Naive B cell (primary cell): Measurements from ENCODE around the gene AOC2. TPM values are rescaled to one million over a fixed set of nuclear protein-coding genes. Genes with fewer than 3 reads are reported as not detected.
"Not testable (repeated sequence)": the region's sequence is repeated elsewhere in the genome, so short reads cannot be mapped to it uniquely, and the experiment has no call there.

Source experiments
- ATAC-seq, 2 donors: fragments of 150-1000 bp; cut with Tn5 transposase; 2 replicates each; pipeline ENCODE4 v1.10.0; 2021; ENCODE audit warnings: low read depth in 2 of 2, mild to moderate bottlenecking in 2 of 2, moderate library complexity in 2 of 2
- DNase-seq: peaks from one replicate; pipeline ENCODE4 v3.0.0; 2022
- H3K27ac Mint-ChIP-seq, 6 donors: one replicate each; pipeline ENCODE4 v1.8.0; 2020 to 2022; ENCODE audit warnings: mild to moderate bottlenecking in 6 of 6, mixed read lengths in 6 of 6, moderate library complexity in 5 of 6, inconsistent platforms in 2 of 6
- H3K27me3 Mint-ChIP-seq, 3 donors: one replicate each; pipeline ENCODE4 v1.8.0; 2021 to 2022; ENCODE audit warnings: mixed read lengths in 3 of 3, mild to moderate bottlenecking in 1 of 3
- H3K36me3 Mint-ChIP-seq, 2 donors: one replicate each; pipeline ENCODE4 v1.8.0; 2020 to 2022; ENCODE audit warnings: mixed read lengths in 2 of 2, inconsistent platforms in 1 of 2, mild to moderate bottlenecking in 1 of 2
- H3K4me1 Mint-ChIP-seq, 3 donors: one replicate each; pipeline ENCODE4 v1.8.0; 2020 to 2022; ENCODE audit warnings: mixed read lengths in 3 of 3, inconsistent platforms in 1 of 3, mild to moderate bottlenecking in 1 of 3, moderate library complexity in 1 of 3
- H3K4me3 Mint-ChIP-seq, 8 donors: one replicate each; pipeline ENCODE4 v1.8.0; 2020 to 2022; ENCODE audit warnings: mild to moderate bottlenecking in 8 of 8, mixed read lengths in 8 of 8, moderate library complexity in 8 of 8, inconsistent platforms in 2 of 8
- H3K9me3 Mint-ChIP-seq, 7 donors: one replicate each; pipeline ENCODE4 v1.8.0; 2020 to 2022; ENCODE audit warnings: mixed read lengths in 7 of 7, mild to moderate bottlenecking in 5 of 7, inconsistent platforms in 2 of 7, moderate library complexity in 1 of 7
- polyA plus RNA-seq, 6 donors: library from polyadenylated mRNA; unstranded; fragments of 300-500 nt; fragmentation: Illumina TruSeq; gene quantifications; one replicate each; pipeline ENCODE4 v1.2.3, GENCODE V29; 2021; ENCODE audit warnings: low read depth in 6 of 6

Gene AOC2
- polyA plus RNA-seq, 6 donors from 2014 or later, result 0.24 to 0.43 TPM; not detected in 4

DNA sequence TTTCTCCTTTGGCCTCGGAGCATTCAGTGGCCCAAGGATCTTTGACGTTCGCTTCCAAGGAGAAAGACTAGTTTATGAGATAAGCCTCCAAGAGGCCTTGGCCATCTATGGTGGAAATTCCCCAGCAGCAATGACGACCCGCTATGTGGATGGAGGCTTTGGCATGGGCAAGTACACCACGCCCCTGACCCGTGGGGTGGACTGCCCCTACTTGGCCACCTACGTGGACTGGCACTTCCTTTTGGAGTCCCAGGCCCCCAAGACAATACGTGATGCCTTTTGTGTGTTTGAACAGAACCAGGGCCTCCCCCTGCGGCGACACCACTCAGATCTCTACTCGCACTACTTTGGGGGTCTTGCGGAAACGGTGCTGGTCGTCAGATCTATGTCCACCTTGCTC is 8.0 kb downstream of the AOC2 start:
- Mint-ChIP-seq H3K4me3 (no peak overlapping the region), H3K27me3 (peaks cover 0 to 6% (median 6%) of the 10 kb centered on the region in 3 donors), H3K4me1 (peaks cover 0 to 3% (median under 1%) of the 10 kb centered on the region in 3 donors), H3K9me3 (no peaks in the 10 kb centered on the region), H3K27ac (no peak overlapping the region), H3K36me3 (no peaks in the 10 kb centered on the region)
- DNase-seq (no peak), ATAC-seq (no peak)

DNA sequence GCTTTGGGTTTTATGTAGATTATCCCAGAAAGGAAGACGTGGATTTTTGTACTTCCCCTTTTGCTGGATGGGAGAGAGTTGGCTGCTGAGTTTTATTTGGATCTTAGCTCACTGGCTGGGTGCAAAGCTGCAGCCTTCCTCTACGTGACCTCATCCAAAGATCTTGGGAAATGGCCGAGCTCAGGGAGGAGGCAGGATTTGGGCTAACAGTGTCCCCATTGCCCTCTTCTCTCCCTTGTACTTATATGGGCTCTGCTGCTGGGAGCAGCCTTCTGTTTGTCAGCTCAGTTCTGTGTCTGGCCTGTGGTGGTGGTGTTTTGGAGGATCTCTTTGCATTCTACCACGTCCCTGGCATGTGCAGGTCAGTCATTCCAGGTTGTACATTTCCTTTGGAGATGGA is 8.6 kb downstream of the AOC2 start:
- H3K27ac Mint-ChIP-seq, result no peak overlapping the region
- ATAC-seq (no peak), DNase-seq (no peak)
- H3K4me3 Mint-ChIP-seq, result no peak overlapping the region
- no peaks in the 10 kb centered on the region for H3K36me3 Mint-ChIP-seq
- peaks cover 0 to 6% (median 6%) of the 10 kb centered on the region in 3 donors for H3K27me3 Mint-ChIP-seq
- no peaks in the 10 kb centered on the region for H3K9me3 Mint-ChIP-seq
- peaks cover 0 to 3% (median 0%) of the 10 kb centered on the region in 3 donors for H3K4me1 Mint-ChIP-seq

DNA sequence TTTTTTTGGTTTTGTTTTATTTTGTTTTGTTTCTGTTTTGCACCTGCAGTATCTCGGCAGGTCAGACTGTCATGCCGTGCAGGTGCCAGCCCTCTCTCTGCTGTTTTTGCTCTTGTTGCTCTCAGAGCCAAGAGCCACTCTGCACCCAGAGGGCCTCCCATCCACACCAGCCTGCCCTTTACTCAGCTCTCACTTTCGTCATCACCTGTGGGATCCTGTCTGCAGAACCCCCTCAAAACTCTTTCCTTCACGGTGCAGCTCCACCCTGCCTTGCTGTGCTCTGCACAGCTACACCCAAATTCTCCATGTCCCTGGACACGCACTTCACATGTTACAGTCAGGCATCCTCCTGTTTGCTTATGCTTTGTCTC is 9.2 kb downstream of the AOC2 start:
- peak overlapping the region in 1 of 6 donors; percentile 25 for H3K27ac Mint-ChIP-seq
- peaks cover 0 to 6% (median 6%) of the 10 kb centered on the region in 3 donors for H3K27me3 Mint-ChIP-seq
- H3K9me3 Mint-ChIP-seq, result no peaks in the 10 kb centered on the region
- no peaks in the 10 kb centered on the region for H3K36me3 Mint-ChIP-seq
- ATAC-seq (no peak), DNase-seq (no peak)
- H3K4me1 Mint-ChIP-seq, result peaks cover 0 to 3% (median 0%) of the 10 kb centered on the region in 3 donors
- H3K4me3 Mint-ChIP-seq, result peak overlapping the region in 1 of 8 donors; percentile 38

DNA sequence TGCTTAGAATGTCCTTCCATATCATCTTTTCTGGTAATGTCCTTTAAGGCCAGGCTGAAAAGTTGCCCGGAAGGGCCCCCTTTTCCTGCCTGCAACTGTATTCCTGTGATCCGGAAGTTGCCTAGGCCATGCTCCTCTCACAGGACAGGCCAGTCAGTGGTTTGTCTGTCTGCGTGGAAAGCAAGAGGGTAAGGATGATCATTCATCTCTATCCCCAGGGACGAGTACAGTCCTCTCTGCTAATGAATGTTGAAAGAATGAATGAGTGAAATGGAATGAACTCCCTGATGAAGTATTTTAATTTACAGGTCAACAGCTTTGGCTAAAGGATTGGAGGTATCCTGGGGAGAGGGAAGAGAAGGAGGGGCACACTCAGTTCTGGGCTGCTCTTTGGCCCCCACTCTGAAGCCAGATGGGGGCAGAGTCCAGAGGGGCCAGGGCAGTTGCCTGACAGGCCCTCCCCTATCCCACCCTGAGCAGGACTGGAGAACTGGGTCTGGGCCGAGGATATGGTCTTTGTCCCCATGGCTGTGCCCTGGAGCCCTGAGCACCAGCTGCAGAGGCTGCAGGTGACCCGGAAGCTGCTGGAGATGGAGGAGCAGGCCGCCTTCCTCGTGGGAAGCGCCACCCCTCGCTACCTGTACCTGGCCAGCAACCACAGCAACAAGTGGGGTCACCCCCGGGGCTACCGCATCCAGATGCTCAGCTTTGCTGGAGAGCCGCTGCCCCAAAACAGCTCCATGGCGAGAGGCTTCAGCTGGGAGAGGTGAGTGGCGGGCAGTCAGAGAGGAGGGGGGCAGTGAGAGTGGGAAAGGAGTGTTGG is 9.8 kb downstream of the AOC2 start:
- peaks cover 0 to 3% (median 0%) of the 10 kb centered on the region in 3 donors for H3K4me1 Mint-ChIP-seq
- H3K9me3 Mint-ChIP-seq, result no peaks in the 10 kb centered on the region
- H3K4me3 Mint-ChIP-seq, result peak overlapping the region in 1 of 8 donors; percentile 38
- peaks cover 0 to 6% (median 6%) of the 10 kb centered on the region in 3 donors for H3K27me3 Mint-ChIP-seq
- H3K36me3 Mint-ChIP-seq, result no peaks in the 10 kb centered on the region
- DNase-seq (no peak), ATAC-seq (no peak)
- H3K27ac Mint-ChIP-seq, result peak overlapping the region in 1 of 6 donors; percentile 25

DNA sequence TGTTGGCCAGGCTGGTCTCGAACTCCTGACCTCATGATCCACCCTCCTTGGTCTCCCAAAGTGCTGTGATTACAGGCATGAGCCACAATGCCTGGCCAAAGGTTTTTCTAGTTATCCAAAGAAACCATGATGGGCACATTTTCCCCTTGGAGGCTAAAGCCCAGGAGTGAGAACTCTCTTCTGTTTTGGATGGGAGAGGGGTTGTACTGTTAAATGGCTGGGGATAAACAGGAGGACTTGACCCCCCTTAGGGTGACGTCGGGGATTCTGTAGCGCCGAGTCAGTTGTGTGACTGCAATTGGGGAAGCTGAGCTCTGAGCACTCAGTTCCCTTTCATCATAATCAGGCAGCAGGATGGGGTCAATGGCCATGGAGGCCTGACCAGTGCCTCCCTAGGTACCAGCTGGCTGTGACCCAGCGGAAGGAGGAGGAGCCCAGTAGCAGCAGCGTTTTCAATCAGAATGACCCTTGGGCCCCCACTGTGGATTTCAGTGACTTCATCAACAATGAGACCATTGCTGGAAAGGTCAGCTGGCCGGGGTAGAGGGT is 10.7 kb downstream of the AOC2 start:
- H3K4me1 Mint-ChIP-seq, result peaks cover 0 to 3% (median 0%) of the 10 kb centered on the region in 3 donors

DNA sequence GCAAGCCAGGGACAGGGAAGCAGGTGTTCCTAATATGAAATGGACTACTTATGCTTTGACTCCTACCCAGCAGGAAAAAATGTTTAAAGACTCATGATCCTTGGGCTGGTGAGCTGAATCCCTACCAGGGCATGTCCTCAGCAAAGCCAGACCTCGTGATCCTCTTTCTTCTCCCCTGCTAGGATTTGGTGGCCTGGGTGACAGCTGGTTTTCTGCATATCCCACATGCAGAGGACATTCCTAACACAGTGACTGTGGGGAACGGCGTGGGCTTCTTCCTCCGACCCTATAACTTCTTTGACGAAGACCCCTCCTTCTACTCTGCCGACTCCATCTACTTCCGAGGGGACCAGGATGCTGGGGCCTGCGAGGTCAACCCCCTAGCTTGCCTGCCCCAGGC is 11.7 kb downstream of the AOC2 start:
- not testable (repeated sequence) for H3K27ac Mint-ChIP-seq, ATAC-seq, H3K9me3 Mint-ChIP-seq, DNase-seq, H3K4me1 Mint-ChIP-seq, H3K4me3 Mint-ChIP-seq, H3K36me3 Mint-ChIP-seq, H3K27me3 Mint-ChIP-seq

More for the DNA sequence above, 10.7 kb downstream of the AOC2 start:
- no peaks in the 10 kb centered on the region for H3K36me3 Mint-ChIP-seq
- no peak overlapping the region for H3K27ac Mint-ChIP-seq
- DNase-seq (no peak), ATAC-seq (no peak)
- no peak overlapping the region for H3K4me3 Mint-ChIP-seq
- H3K9me3 Mint-ChIP-seq, result no peaks in the 10 kb centered on the region
- peaks cover 0 to 6% (median 6%) of the 10 kb centered on the region in 3 donors for H3K27me3 Mint-ChIP-seq

DNA sequence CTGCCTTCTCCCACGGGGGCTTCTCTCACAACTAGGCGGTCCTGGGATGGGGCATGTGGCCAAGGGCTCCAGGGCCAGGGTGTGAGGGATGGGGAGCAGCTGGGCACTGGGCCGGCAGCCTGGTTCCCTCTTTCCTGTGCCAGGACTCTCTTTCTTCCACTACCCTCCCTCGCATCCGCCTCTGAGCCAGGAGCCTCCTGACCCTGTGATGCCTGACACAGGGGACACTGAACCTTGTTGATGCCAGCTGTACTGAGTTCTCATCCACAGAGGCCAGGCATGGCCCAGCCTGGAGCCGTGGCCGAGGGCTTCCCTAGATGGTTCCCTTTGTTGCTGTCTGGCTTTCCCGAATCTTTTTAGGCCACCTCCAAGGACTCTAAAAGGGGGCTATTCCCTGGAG is 12.1 kb downstream of the AOC2 start:
- not testable (repeated sequence) for DNase-seq, ATAC-seq, H3K9me3 Mint-ChIP-seq, H3K4me1 Mint-ChIP-seq, H3K36me3 Mint-ChIP-seq, H3K27me3 Mint-ChIP-seq, H3K4me3 Mint-ChIP-seq
- H3K27ac Mint-ChIP-seq, result peak overlapping the region in 1 of 6 donors; percentile 47

DNA sequence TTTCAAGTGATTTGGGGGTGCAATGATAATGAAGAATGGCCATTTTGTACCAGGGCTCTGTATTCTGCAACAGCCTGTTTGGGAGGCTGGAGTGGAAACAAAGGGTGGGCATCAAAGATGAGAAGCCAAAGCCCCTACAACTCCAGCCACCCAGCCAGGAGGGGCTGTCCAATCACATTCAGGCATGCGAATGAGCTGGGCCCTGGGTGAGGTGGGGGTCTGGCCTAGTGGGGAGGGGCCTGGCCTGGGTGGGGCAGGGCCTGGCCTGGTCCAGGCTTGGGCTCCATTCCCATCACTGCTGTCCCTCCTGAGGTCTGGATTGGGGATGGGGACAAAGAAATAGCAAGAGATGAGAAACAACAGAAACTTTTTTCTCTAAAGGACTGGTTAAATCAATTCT is 13.0 kb downstream of the AOC2 start:
- H3K9me3 Mint-ChIP-seq, result no peaks in the 10 kb centered on the region
- no peak for DNase-seq
- H3K36me3 Mint-ChIP-seq, result no peaks in the 10 kb centered on the region
- no peak for ATAC-seq
- peaks cover 0 to 3% (median 0%) of the 10 kb centered on the region in 3 donors for H3K4me1 Mint-ChIP-seq
- H3K4me3 Mint-ChIP-seq, result no peak overlapping the region
- H3K27me3 Mint-ChIP-seq, result peaks cover 0 to 6% (median 6%) of the 10 kb centered on the region in 3 donors
- no peak overlapping the region for H3K27ac Mint-ChIP-seq

DNA sequence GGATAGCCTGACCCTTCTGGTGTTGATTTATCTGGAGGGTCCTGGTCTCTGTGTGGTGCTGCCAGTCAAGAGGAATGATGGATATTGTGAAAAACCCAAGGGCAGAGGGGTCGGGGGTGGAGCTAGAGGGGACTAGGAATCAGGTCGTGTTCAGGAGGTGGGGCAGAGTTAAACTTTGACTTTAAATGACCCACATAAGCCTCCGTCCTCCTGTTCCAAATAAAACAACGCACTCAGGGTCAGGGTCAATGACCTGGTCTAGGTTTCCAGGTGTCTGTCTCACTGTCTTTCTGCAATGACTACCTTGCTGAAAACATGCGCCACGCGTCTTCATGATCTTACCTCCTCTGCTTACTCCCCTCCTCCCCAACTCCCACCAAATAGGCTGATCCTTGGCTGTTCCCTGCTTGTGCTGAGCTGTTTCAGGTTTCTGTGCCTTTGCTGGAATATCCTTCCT is 21.3 kb downstream of the AOC2 start:
- H3K9me3 Mint-ChIP-seq, result peaks cover 0 to 6% (median 2%) of the 10 kb centered on the region in 7 donors
- DNase-seq, result no peak
- no peaks in the 10 kb centered on the region for H3K4me1 Mint-ChIP-seq
- no peaks in the 10 kb centered on the region for H3K36me3 Mint-ChIP-seq
- ATAC-seq, result no peak
- H3K27me3 Mint-ChIP-seq, result peaks cover 4 to 45% (median 33%) of the 10 kb centered on the region in 3 donors
- peak overlapping the region in 1 of 8 donors; percentile 52 for H3K4me3 Mint-ChIP-seq
- no peak overlapping the region for H3K27ac Mint-ChIP-seq

DNA sequence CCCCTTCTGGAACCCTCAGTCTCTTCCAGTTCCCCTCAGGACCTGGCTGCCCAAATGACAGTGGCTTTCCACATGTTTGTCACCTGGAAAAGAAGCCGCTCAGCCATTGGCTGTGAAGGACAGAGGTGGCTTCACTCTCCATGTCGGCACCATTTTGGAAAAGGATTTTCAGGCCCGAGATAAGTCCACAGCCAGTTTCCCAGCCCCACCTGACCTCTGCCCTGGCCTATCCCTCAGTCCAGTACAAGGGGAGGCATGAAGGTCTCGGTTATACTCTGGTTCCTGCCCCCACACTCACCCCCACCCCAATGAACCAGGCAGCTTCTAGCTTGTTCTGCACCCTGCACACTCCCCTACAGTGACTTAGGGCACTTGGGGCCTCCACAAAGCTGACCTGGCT is 21.8 kb downstream of the AOC2 start:
- Mint-ChIP-seq H3K27ac (no peak overlapping the region), H3K4me1 (no peaks in the 10 kb centered on the region), H3K27me3 (peaks cover 4 to 45% (median 36%) of the 10 kb centered on the region in 3 donors), H3K4me3 (peak overlapping the region in 1 of 8 donors; percentile 9), H3K36me3 (no peaks in the 10 kb centered on the region), H3K9me3 (peaks cover 0 to 10% (median 2%) of the 10 kb centered on the region in 7 donors)
- DNase-seq, result no peak
- no peak for ATAC-seq

DNA sequence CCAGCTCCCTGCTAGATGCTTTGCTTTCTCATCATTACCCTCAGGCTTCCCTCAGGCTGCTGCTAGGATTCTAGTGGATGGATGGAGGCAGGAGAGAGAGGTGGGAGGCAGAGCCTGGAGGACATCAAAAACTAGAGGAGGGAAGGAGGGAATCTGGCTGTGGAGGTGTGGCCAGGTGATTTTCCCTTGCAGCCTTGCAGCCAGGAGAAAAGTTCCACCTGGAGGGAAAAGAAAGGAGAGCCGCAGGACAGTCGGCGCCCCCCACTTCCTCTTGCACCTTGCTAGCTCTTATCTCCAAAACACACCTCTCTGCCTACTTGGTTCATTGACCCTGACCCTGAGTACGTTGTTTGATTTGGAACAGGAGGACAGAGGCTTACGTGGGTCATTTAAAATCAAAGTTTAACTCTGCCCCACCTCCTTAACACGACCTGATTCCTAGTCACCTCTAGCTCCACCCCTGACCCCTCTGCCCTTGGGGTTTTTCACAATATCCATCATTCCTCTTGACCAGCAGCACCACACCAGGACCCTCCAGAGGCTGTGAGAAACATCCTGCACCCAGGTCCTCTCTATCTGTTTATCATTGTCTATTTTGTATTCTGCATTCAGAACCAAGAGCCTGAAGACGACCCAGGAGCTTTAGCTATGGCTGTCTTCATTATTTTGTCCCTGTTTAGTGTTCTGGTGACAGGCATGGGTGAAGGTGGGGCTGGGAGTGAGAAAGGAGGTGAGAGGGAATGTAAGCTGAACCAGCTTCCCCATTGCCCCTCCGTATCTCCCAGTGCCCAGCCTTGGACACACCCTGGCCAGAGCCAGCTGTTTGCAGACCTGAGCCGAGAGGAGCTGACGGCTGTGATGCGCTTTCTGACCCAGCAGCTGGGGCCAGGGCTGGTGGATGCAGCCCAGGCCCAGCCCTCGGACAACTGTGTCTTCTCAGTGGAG is 22.5 kb downstream of the AOC2 start:
- H3K36me3 Mint-ChIP-seq, result peaks cover 0 to 7% of the 10 kb centered on the region in 2 donors
- peak overlapping the region in 1 of 6 donors; percentile 12 for H3K27ac Mint-ChIP-seq
- H3K27me3 Mint-ChIP-seq, result peaks cover 9 to 52% (median 43%) of the 10 kb centered on the region in 3 donors
- H3K4me1 Mint-ChIP-seq, result no peaks in the 10 kb centered on the region
- no peak overlapping the region for H3K4me3 Mint-ChIP-seq
- no peak for DNase-seq
- ATAC-seq, result no peak
- peaks cover 0 to 12% (median 2%) of the 10 kb centered on the region in 7 donors for H3K9me3 Mint-ChIP-seq

DNA sequence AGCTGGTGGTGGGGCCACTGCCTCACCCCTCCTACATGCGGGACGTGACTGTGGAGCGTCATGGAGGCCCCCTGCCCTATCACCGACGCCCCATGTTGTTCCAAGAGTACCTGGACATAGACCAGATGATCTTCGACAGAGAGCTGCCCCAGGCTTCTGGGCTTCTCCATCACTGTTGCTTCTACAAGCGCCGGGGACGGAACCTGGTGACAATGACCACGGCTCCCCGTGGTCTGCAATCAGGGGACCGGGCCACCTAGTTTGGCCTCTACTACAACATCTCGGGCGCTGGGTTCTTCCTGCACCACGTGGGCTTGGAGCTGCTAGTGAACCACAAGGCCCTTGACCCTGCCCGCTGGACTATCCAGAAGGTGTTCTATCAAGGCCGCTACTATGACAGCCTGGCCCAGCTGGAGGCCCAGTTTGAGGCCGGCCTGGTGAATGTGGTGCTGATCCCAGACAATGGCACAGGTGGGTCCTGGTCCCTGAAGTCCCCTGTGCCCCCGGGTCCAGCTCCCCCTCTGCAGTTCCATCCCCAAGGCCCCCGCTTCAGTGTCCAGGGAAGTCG is 23.4 kb downstream of the AOC2 start:
- not testable (repeated sequence) for ATAC-seq, H3K4me3 Mint-ChIP-seq, H3K36me3 Mint-ChIP-seq, H3K4me1 Mint-ChIP-seq, H3K27ac Mint-ChIP-seq, DNase-seq
- Mint-ChIP-seq H3K9me3 (peaks cover 0 to 12% (median 2%) of the 10 kb centered on the region in 7 donors), H3K27me3 (peaks cover 9 to 53% (median 48%) of the 10 kb centered on the region in 3 donors)

DNA sequence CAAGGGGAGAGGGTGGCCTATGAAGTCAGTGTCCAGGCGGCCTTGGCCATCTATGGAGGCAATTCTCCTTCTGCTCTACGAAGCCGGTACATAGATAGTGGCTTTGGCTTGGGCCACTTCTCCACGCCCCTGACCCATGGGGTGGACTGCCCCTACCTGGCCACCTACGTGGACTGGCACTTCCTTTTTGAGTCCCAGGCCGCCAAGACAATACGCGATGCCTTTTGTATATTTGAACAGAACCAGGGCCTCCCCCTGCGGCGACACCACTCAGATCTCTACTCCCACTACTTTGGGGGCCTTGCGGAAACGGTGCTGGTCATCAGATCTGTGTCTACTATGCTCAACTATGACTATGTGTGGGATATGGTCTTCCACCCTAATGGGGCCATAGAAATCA is 24.0 kb downstream of the AOC2 start:
- H3K4me3 Mint-ChIP-seq, result peak overlapping the region in 1 of 8 donors; percentile 63
- no peak overlapping the region for H3K27ac Mint-ChIP-seq

More for the DNA sequence above, 24.0 kb downstream of the AOC2 start:
- ATAC-seq, result no peak
- Mint-ChIP-seq H3K27me3 (peaks cover 9 to 56% (median 53%) of the 10 kb centered on the region in 3 donors), H3K9me3 (peaks cover 0 to 12% (median 2%) of the 10 kb centered on the region in 7 donors), H3K36me3 (peaks cover 0 to 7% of the 10 kb centered on the region in 2 donors), H3K4me1 (no peaks in the 10 kb centered on the region)
- no peak for DNase-seq
